Psoas muscle (tissue), 8 donors: ENCODE results near the gene SETD1A. TPM values are rescaled to one million over a fixed set of nuclear protein-coding genes. Genes with fewer than 3 reads are reported as not detected.

Experiments
- ATAC-seq, 4 donors: fragments of 200-7000 bp; cut with Tn5 transposase; one replicate each; pipeline ENCODE4 v1.9.1; 2020; ENCODE audit warnings: moderate library complexity in 3 of 4, mild to moderate bottlenecking in 2 of 4
- DNase-seq, 2 donors: peaks; one replicate each; pipeline ENCODE4 v3.0.0-alpha.2; 2020
- H3K27ac ChIP-seq: fragments of 200-600 bp; one replicate; pipeline ENCODE4 v1.8.0; 2022
- H3K27me3 ChIP-seq, 3 donors: fragments of 200-600 bp in 1 of 3; one replicate each; pipeline versions ENCODE4 v1.6.1 to v1.8.0; 2013 to 2022; ENCODE audit warnings: low read length in 2 of 3, mild to moderate bottlenecking in 2 of 3, moderate library complexity in 1 of 3; ENCODE audit not compliant: insufficient read depth in 3 of 3
- H3K36me3 ChIP-seq, 2 donors: fragments of 200-600 bp in 1 of 2; one replicate each; pipeline versions ENCODE4 v1.6.1 to v1.8.0; 2013 to 2022; ENCODE audit warnings: low read depth in 1 of 2, mild to moderate bottlenecking in 1 of 2, moderate library complexity in 1 of 2; ENCODE audit not compliant: insufficient read depth in 1 of 2
- H3K4me1 ChIP-seq: fragments of 200-600 bp; one replicate; pipeline ENCODE4 v1.8.0; 2022
- H3K4me3 ChIP-seq: fragments of 200-600 bp; one replicate; pipeline ENCODE4 v1.8.0; 2022; ENCODE audit warnings: mild to moderate bottlenecking
- H3K9me3 ChIP-seq: fragments of 200-600 bp; one replicate; pipeline ENCODE4 v1.8.0; 2022
- WGBS, 3 donors: extraction: QIAGEN DNeasy Blood & Tissue Kit; methylation state at CpG; one replicate each; pipeline versions ENCODE4 v1.1.6 to v1.1.7; 2013; 5-methylcytosine and 5-hydroxymethylcytosine counted together
- intact Hi-C, 2 donors: fragments of 100-400 bp; cut with DNase I; formaldehyde crosslinking; loops; one replicate each; pipeline versions ENCODE4 v1.11.0 to v1.14.2; 2022
- polyA plus RNA-seq, 3 donors: library from polyadenylated mRNA; stranded (reverse); fragments of 200-250 nt; gene quantifications; one replicate each; pipeline ENCODE4 v1.2.3, GENCODE V29; 2013
- total RNA-seq, 4 donors: library from RNA; stranded (reverse); fragmentation: NEBNext Ultra II Directional in 2 of 4; extraction: Animal tissue kit (Norgen Biotek cat#: 25700) in 2 of 4; gene quantifications; one replicate each; pipeline versions ENCODE4 v1.2.1 to v1.2.4, GENCODE V29; 2021 to 2023
- TF ChIP-seq, protein P1 (sequence below): fragments of 200-600 bp; IDR thresholded peaks from one replicate; pipeline ENCODE4 v1.8.0; 2022; ENCODE audit warnings: antibody characterized with exemption
- donor health status: healthy with polysubstance abuse.
- donor health status: DM: no; HTN: no; CAD: no; lungs with moderate emphysema.
- donor health status: Bipolar disorder and iron deficiency.
- donor health status: healthy.
- donor health status: DM: yes; HTN: yes; CAD: no.
- donor health status: DM: no; HTN: no; CAD: no.
- donor health status: DM: no; HTN: no; CAD: no.
- donor health status: DM: yes; HTN: yes; CAD: no.

Gene SETD1A
- total and polyA plus RNA-seq, 7 donors = 7.9 to 19.0 (median 14.9) TPM

DNA sequence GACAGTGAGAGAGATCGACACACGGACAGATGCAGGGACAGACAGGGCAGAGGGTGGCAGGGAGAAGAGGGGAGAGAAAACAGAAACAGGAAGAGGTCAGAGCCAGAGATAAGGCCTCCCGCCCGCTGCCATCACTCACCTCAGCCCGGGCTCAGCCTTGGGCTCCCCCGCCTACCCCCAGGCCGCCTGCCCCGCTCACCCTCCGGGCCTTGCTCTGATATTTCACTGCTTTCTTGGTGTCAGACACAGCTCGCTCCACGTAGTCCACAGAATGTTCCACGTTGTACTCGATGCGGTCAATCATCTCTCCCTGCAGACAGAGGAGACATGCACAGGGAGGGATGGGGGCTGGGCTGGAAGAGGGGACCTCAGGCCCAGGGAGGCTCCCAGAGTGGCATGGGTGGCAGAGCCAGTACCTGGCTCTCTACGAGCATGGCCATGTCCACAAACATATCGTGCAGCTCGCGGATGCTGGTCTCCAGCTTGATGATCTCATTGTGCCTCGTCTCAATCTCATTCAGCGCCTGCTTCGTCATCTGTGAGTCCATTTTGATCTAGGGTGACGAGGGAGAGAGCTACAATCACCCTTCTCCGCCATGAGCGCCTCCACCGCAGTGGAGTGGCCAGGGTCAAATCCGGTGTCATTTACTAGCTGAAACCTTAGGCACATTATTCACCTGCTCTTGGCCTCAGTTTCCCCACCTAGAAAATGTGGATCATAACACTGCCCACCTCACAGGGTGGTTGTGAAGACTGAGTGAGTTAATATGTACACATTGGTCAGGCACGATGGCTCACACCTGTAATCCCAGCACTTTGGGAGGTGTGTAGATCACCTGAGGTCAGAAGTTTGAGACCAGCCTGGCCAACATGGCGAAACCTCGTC, 35.6 kb downstream of the SETD1A start:
- H3K4me3 ChIP-seq = no peak overlapping the region
- DNase-seq (no peak), ATAC-seq (no peak)
- no peak overlapping the region for H3K27ac ChIP-seq
- 82 to 89% (median 86%) methylated on average over 27 to 29 of the region's 29 CpGs for WGBS, 3 donors
- no peaks in the 10 kb centered on the region for H3K9me3 ChIP-seq
- H3K4me1 ChIP-seq = peaks cover 6% of the 10 kb centered on the region
- TF ChIP-seq, protein P1, sequence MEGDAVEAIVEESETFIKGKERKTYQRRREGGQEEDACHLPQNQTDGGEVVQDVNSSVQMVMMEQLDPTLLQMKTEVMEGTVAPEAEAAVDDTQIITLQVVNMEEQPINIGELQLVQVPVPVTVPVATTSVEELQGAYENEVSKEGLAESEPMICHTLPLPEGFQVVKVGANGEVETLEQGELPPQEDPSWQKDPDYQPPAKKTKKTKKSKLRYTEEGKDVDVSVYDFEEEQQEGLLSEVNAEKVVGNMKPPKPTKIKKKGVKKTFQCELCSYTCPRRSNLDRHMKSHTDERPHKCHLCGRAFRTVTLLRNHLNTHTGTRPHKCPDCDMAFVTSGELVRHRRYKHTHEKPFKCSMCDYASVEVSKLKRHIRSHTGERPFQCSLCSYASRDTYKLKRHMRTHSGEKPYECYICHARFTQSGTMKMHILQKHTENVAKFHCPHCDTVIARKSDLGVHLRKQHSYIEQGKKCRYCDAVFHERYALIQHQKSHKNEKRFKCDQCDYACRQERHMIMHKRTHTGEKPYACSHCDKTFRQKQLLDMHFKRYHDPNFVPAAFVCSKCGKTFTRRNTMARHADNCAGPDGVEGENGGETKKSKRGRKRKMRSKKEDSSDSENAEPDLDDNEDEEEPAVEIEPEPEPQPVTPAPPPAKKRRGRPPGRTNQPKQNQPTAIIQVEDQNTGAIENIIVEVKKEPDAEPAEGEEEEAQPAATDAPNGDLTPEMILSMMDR = no peak
- intact Hi-C loops = loop anchor here in 1 of 2 donors (10.0 kb wide), 1 partner anchor 62 kb away; no protein-coding TSS in a partner anchor
- H3K27me3 ChIP-seq = no peaks in the 10 kb centered on the region
- no peaks in the 10 kb centered on the region for H3K36me3 ChIP-seq

DNA sequence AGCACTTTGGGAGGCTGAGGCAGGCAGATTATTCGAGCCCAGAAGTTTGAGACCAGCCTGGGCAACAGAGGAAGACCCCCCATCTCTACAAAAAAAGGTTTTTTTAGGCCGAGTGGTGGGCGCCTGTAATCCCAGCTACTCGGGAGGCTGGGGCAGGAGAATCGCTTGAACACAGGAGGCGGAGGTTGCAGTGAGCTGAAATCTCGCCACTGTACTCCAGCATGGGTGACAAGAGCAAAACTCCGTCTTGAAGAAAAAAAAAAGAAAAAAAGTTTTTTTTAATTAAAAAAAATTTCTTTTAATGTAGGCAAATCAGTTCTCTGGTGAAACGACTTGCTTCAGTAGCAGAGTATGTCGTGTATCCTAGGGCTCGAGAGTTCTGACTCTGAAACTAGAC, 38.4 kb downstream of the SETD1A start:
- Histone ChIP-seq H3K4me1 (peaks cover 6% of the 10 kb centered on the region), H3K27me3 (no peaks in the 10 kb centered on the region), H3K27ac (peak overlapping the region; percentile 55), H3K9me3 (no peaks in the 10 kb centered on the region), H3K36me3 (no peaks in the 10 kb centered on the region), H3K4me3 (no peak overlapping the region)
- DNase-seq = no peak
- 77 to 83% (median 79%) methylated on average over 11 of the region's 11 CpGs for WGBS, 3 donors
- intact Hi-C loops = loop anchor here in 1 of 2 donors (5.0 to 10.0 kb wide), 2 partner anchors 36 to 59 kb away; partner anchors contain the start of gene STX4
- no peak for ATAC-seq
- TF ChIP-seq, protein P1 = no peak

DNA sequence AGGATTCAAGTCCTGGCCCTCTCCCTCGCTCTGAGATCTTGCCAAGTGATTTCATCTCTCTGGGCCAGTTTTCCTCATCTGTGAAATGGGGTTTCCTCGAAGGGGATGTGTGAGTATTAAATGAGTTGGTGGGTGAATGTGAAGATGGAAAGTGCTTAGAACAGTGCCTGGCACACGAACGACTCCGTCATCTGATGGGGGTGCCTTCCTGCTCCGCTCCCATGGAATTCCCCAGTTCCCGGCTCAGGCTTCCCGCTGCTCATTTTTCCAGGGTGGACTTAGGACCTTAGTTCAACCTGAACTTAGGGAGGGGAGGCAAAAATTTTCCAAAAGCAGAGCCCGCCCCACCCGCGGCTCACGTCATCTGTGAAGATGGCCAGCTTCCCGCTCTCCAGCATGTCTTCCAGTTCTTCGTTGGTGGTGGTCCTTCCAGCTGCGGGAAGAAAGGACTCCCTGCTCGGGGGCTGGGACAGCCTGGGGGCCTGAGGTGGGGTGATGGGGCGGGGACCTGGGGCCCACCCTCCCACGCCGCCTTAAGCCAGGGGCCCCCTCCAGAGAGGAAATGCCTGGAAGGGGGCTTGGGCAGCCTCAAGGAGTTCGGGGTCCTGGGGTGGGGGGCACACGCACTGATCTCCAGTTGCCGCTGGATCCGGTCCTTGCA, 38.9 kb downstream of the SETD1A start:
- no peaks in the 10 kb centered on the region for H3K27me3 ChIP-seq
- H3K27ac ChIP-seq = peak overlapping the region; percentile 55
- peak overlapping the region; percentile 73 for H3K4me3 ChIP-seq
- ATAC-seq (peak; percentile 2 to 27 (median 6)), DNase-seq (no peak)
- TF ChIP-seq, protein P1 = no peak
- no peaks in the 10 kb centered on the region for H3K9me3 ChIP-seq
- H3K4me1 ChIP-seq = peaks cover 6% of the 10 kb centered on the region
- intact Hi-C loops = loop anchor here in 1 of 2 donors (5.0 to 10.0 kb wide), 2 partner anchors 36 to 58 kb away; partner anchors contain the start of gene STX4
- H3K36me3 ChIP-seq = no peaks in the 10 kb centered on the region
- whole genome bisulfite sequencing, 3 donors = 13 to 21% (median 18%) methylated on average over 23 of the region's 23 CpGs

DNA sequence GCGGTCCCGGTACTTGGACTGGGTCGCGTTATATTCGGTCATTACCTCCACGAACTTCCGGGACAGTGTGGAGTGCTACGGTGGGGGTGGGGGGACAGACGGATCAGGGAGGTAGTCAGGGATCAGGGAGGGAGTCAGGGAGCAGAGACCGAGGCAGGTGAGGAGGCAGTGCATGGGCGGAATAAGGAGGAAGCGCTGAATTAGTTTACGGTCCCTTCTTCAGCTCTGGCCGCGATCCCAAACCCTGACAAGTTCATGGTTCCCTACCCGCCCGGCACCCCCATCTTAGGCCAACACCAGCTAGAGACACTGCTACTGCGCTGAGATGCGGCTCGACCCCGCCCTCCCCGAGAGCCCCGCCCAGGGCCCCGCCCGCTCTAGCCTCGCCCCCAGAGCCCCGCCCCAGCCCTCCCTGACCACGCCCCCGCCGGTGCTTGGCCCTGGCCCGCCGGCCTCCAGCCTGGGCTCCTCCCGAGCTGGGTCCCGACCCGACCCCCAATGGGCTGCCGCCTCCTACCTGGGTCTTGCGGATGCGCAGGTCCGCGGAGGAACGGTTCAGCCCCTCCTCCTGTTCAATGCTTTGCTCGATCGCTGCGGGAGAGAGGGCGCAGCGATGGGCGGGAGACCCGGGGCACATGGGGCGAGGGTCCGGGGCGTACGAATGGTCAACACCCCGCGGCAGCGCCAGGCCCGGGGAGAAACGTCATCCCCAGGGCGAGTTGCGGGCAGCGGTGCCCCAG, 39.6 kb downstream of the SETD1A start:
- Histone ChIP-seq H3K27ac (peak overlapping the region; percentile 55), H3K4me1 (peaks cover 6% of the 10 kb centered on the region), H3K4me3 (peak overlapping the region; percentile 73), H3K9me3 (no peaks in the 10 kb centered on the region), H3K36me3 (no peaks in the 10 kb centered on the region), H3K27me3 (no peaks in the 10 kb centered on the region)
- intact Hi-C loops = loop anchor here in 1 of 2 donors (5.0 to 10.0 kb wide), 2 partner anchors 35 to 58 kb away; partner anchors contain the start of gene STX4
- peak; percentile 94 to 98 (median 95) for ATAC-seq
- peak; percentile 88 to 91 for DNase-seq
- WGBS, 3 donors = 3 to 5% (median 3%) methylated on average over 47 to 60 of the region's 60 CpGs
- TF ChIP-seq, protein P1 = no peak
